ENCODE results near the gene DIS3L2. TPM values are rescaled to one million over a fixed set of nuclear protein-coding genes. Genes with fewer than 3 reads are reported as not detected.
A peak's percentile ranks its signal among the peaks of the same experiment; 100 is the strongest.

The DIS3L2 gene
- total RNA-seq, 3 donors from 2014 or later: 28.5 to 43.0 (median 42.5) TPM

- TF ChIP-seq CTCF (IDR thresholded peaks at IDR 0.05): no peak
- Histone ChIP-seq H3K4me1 (ENCODE audit: low read depth) (peaks cover 10% of the 10 kb centered on the region), H3K4me3 (no peak overlapping the region), H3K9me3 (no peaks in the 10 kb centered on the region), H3K36me3 (ENCODE audit: low read depth) (no peaks in the 10 kb centered on the region)
- DNase-seq (peak in 1 of 3 donors; percentile 29), ATAC-seq (no peak)
- intact Hi-C loops (cut with DNase I, micrococcal nuclease): no loop called here
Measured at GRCh38 chr2:231930593-231931281, 30.8 kb upstream of the DIS3L2 start.

GRCh38 chr2:231931481-231931915 is 30.0 kb upstream of the DIS3L2 start:
- no peaks in the 10 kb centered on the region for H3K36me3 ChIP-seq (ENCODE audit: low read depth)
- ATAC-seq: no peak
- no peaks in the 10 kb centered on the region for H3K9me3 ChIP-seq
- H3K4me1 ChIP-seq (ENCODE audit: low read depth): peaks cover 2% of the 10 kb centered on the region
- TF ChIP-seq CTCF (IDR thresholded peaks at IDR 0.05): no peak
- DNase-seq: peak in 1 of 3 donors; percentile 41
- intact Hi-C loops (cut with DNase I, micrococcal nuclease): no loop called here
- H3K4me3 ChIP-seq: no peak overlapping the region

GRCh38 chr2:231932711-231932970 is 28.9 kb upstream of the DIS3L2 start:
- no peaks in the 10 kb centered on the region for H3K36me3 ChIP-seq (ENCODE audit: low read depth)
- H3K9me3 ChIP-seq: no peaks in the 10 kb centered on the region
- DNase-seq: no peak
- TF ChIP-seq CTCF (IDR thresholded peaks at IDR 0.05): no peak
- no peak for ATAC-seq
- no peaks in the 10 kb centered on the region for H3K4me1 ChIP-seq (ENCODE audit: low read depth)
- intact Hi-C loops (cut with DNase I, micrococcal nuclease): no loop called here
- no peak overlapping the region for H3K4me3 ChIP-seq

- intact Hi-C loops (cut with DNase I, micrococcal nuclease): no loop called here
Measured at GRCh38 chr2:231932985-231933915, 28.3 kb upstream of the DIS3L2 start.

GRCh38 chr2:231933916-231934401 is 27.6 kb upstream of the DIS3L2 start:
- intact Hi-C loops (cut with DNase I, micrococcal nuclease): no loop called here
- DNase-seq: peak in 1 of 3 donors; percentile 46
- Histone ChIP-seq H3K36me3 (ENCODE audit: low read depth) (no peaks in the 10 kb centered on the region), H3K9me3 (no peaks in the 10 kb centered on the region), H3K4me3 (no peak overlapping the region), H3K4me1 (ENCODE audit: low read depth) (no peaks in the 10 kb centered on the region)
- ATAC-seq: no peak
- no peak for TF ChIP-seq CTCF (IDR thresholded peaks at IDR 0.05)

More at GRCh38 chr2:231932985-231933915, 28.3 kb upstream of the DIS3L2 start:
- no peaks in the 10 kb centered on the region for H3K4me1 ChIP-seq (ENCODE audit: low read depth)
- DNase-seq: peak in 1 of 3 donors; percentile 29
- ATAC-seq: no peak
- TF ChIP-seq CTCF (IDR thresholded peaks at IDR 0.05): no peak
- no peaks in the 10 kb centered on the region for H3K36me3 ChIP-seq (ENCODE audit: low read depth)
- no peaks in the 10 kb centered on the region for H3K9me3 ChIP-seq
- no peak overlapping the region for H3K4me3 ChIP-seq

Data from mucosa of descending colon (tissue), 3 donors.